Endothelial cell (in vitro differentiated cells): ENCODE data around the gene KCNIP1. TPM values are rescaled to one million over a fixed set of nuclear protein-coding genes. Genes with fewer than 3 reads are reported as not detected.

Experiments
- DNase-seq: peaks from one replicate; pipeline ENCODE4 v3.0.0; 2021; ENCODE audit warnings: low spot score
- H3K27ac Mint-ChIP-seq: one replicate; pipeline ENCODE4 v1.8.0; 2021; ENCODE audit warnings: mixed read lengths, inconsistent platforms; ENCODE audit not compliant: unreplicated experiment
- H3K27me3 Mint-ChIP-seq: one replicate; pipeline ENCODE4 v1.8.0; 2021; ENCODE audit warnings: mild to moderate bottlenecking, moderate library complexity, mixed read lengths, inconsistent platforms; ENCODE audit not compliant: unreplicated experiment
- H3K36me3 Mint-ChIP-seq: one replicate; pipeline ENCODE4 v1.8.0; 2021; ENCODE audit warnings: mild to moderate bottlenecking, low read depth, mixed read lengths, inconsistent platforms; ENCODE audit not compliant: unreplicated experiment
- H3K4me1 Mint-ChIP-seq: one replicate; pipeline ENCODE4 v1.8.0; 2021; ENCODE audit warnings: mild to moderate bottlenecking, mixed read lengths, inconsistent platforms; ENCODE audit not compliant: unreplicated experiment
- H3K4me3 Mint-ChIP-seq: one replicate; pipeline ENCODE4 v1.8.0; 2021; ENCODE audit warnings: mild to moderate bottlenecking, mixed read lengths, inconsistent platforms; ENCODE audit not compliant: unreplicated experiment
- H3K9me3 Mint-ChIP-seq: one replicate; pipeline ENCODE4 v1.8.0; 2021; ENCODE audit warnings: mixed read lengths, inconsistent platforms; ENCODE audit not compliant: unreplicated experiment
- total RNA-seq: library from RNA; stranded (reverse); fragmentation: NEBNext Ultra II Directional; extraction: Animal tissue kit (Norgen Biotek cat#: 25700); gene quantifications from one replicate; pipeline ENCODE4 v1.2.1, GENCODE V29; 2021; ENCODE audit not compliant: unreplicated experiment
- TF ChIP-seq, protein P1 (sequence below): fragments of 200-600 bp; sonication (generic); IDR thresholded peaks from one replicate; pipeline ENCODE4 v1.5.0; 2021; ENCODE audit warnings: antibody characterized with exemption; ENCODE audit not compliant: unreplicated experiment

KCNIP1 gene
- total RNA-seq, 1 donor from 2014 or later = 6.1 TPM

DNA sequence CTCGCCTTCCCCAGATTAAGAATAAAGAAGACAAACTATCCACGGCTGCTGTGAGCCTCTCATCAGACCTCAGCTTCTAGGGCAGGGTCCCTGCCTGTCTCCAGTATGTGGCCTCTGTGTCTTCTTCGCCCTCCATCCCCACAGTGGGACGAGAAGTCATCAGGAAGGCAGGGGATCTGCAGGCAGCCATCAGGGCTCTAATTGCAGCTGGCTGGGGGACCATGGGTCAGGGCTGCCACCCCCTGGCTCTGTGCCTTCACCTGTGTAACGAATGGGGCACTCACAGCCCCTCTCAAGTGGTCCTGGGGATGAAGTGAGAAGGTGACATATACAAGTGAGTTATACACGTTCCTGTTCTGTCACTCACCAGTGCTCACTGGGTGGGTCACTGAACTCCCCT is 139.8 kb downstream of the KCNIP1 start:
- Mint-ChIP-seq H3K4me3 (no peak overlapping the region), H3K27ac (no peak overlapping the region), H3K4me1 (peaks cover 1% of the 10 kb centered on the region), H3K9me3 (no peaks in the 10 kb centered on the region), H3K27me3 (no peaks in the 10 kb centered on the region), H3K36me3 (no peaks in the 10 kb centered on the region)
- TF ChIP-seq, protein P1, sequence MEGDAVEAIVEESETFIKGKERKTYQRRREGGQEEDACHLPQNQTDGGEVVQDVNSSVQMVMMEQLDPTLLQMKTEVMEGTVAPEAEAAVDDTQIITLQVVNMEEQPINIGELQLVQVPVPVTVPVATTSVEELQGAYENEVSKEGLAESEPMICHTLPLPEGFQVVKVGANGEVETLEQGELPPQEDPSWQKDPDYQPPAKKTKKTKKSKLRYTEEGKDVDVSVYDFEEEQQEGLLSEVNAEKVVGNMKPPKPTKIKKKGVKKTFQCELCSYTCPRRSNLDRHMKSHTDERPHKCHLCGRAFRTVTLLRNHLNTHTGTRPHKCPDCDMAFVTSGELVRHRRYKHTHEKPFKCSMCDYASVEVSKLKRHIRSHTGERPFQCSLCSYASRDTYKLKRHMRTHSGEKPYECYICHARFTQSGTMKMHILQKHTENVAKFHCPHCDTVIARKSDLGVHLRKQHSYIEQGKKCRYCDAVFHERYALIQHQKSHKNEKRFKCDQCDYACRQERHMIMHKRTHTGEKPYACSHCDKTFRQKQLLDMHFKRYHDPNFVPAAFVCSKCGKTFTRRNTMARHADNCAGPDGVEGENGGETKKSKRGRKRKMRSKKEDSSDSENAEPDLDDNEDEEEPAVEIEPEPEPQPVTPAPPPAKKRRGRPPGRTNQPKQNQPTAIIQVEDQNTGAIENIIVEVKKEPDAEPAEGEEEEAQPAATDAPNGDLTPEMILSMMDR = no peak
- DNase-seq = no peak

DNA sequence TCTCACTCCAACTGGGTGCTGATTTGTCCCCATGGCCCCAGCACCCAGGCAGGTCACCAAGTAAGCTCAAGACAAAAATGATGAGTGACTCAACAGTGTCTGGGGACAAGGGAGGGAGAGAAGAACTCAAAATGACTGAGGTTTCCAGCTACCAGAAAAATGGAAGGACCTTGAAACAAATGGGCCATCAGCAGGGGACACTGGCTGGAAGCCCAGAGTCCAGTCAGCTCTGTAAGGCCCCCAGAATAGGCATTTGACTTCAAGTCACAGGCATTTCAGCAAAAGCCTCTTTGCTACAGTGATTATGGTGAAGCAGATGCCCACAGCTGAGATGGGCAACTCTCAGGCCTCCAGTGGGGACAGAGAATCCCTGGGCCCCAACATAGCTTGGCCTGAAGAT is 140.7 kb downstream of the KCNIP1 start:
- H3K27me3 Mint-ChIP-seq = no peaks in the 10 kb centered on the region
- no peak overlapping the region for H3K27ac Mint-ChIP-seq
- TF ChIP-seq, protein P1 = no peak
- no peak overlapping the region for H3K4me3 Mint-ChIP-seq
- H3K4me1 Mint-ChIP-seq = no peaks in the 10 kb centered on the region
- no peak for DNase-seq
- no peaks in the 10 kb centered on the region for H3K36me3 Mint-ChIP-seq
- no peaks in the 10 kb centered on the region for H3K9me3 Mint-ChIP-seq

DNA sequence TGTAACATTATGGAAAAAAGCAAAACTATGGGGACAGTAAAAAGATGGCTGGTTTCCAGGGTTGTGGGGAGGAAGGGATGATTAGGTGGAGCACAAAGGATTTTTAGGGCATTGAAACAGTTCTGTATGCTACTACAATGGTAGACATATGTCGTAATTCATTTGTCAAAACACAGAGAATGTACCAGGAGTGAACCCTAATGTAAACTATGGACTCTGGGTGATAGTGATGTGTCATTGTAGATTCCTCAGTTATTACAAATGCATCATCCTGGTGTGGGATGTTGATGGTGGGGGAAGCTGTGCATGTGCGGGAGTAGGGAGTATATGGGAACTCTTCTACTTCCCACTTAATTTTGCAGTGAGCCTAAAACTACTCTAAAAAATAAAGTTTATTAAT is 144.7 kb downstream of the KCNIP1 start:
- peaks cover 3% of the 10 kb centered on the region for H3K4me1 Mint-ChIP-seq
- no peak overlapping the region for H3K4me3 Mint-ChIP-seq
- no peak overlapping the region for H3K27ac Mint-ChIP-seq
- H3K36me3 Mint-ChIP-seq = no peaks in the 10 kb centered on the region
- no peaks in the 10 kb centered on the region for H3K9me3 Mint-ChIP-seq
- peaks cover 3% of the 10 kb centered on the region for H3K27me3 Mint-ChIP-seq
- TF ChIP-seq, protein P1 = no peak
- DNase-seq = no peak

DNA sequence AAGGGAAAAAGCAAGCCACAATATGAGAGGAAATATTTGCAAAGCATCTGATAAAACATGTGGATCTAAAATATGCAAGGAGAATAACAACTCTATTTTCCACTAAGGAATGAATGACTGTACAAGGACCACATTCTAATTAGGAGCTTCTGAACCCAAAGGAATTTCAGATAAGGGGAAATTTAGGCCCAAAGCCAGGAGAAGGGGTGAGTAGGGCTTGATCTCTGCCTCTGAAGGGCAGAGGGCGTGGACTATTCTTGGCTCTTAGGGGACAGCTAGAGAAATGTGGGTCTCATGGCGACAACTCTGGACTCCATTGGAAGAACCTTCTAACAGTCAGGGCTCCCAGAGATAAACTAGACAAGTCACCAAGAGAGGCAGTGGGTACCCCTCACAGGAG is 147.0 kb downstream of the KCNIP1 start:
- H3K27me3 Mint-ChIP-seq = peaks cover 3% of the 10 kb centered on the region
- peaks cover 3% of the 10 kb centered on the region for H3K4me1 Mint-ChIP-seq
- TF ChIP-seq, protein P1 = no peak
- DNase-seq = no peak
- no peaks in the 10 kb centered on the region for H3K9me3 Mint-ChIP-seq
- no peak overlapping the region for H3K4me3 Mint-ChIP-seq
- no peak overlapping the region for H3K27ac Mint-ChIP-seq
- no peaks in the 10 kb centered on the region for H3K36me3 Mint-ChIP-seq

DNA sequence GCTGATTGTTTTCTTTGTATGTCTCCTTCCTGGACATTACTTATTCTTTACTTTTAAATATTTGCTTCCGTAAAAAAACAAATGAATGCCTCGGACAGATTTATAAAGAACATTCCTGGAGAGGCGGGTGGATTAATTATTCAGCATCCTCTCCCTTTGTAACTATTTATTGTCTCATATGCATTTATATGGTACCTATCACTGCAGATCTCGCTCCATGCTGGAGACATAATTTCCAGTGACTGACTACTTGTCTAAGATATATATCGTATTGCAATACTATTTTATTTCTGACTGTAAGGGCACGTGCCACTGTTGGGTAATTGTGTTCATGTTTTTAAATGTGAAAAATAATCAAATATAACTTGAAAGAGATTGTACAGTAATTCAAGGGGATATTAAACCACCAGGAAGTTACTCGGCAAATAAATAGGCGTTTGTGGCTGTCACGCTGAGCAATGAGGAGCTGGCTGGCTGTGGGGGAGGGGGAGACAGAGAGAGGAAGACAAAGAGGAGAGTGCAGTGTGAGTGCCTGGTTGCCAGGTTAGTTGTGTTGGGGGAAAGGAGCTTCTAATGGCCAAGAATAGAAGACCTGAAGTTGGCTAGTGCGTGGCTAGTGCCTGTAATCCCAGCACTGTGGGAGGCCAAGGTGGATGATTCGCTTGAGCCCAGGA is 147.9 kb downstream of the KCNIP1 start:
- DNase-seq = no peak
- TF ChIP-seq, protein P1 = no peak
- H3K4me1 Mint-ChIP-seq = peaks cover 3% of the 10 kb centered on the region
- no peaks in the 10 kb centered on the region for H3K9me3 Mint-ChIP-seq
- no peak overlapping the region for H3K4me3 Mint-ChIP-seq
- H3K27ac Mint-ChIP-seq = no peak overlapping the region
- H3K36me3 Mint-ChIP-seq = no peaks in the 10 kb centered on the region
- H3K27me3 Mint-ChIP-seq = peaks cover 3% of the 10 kb centered on the region
